ENCODE data around the gene RAD52.

RAD52 gene

GRCh38 chr12:931060-931459 is 18.4 kb downstream of the RAD52 start:
- ChIA-PET CTCF (no interaction called here), POLR2A (no interaction called here)
- no peak for DNase-seq (ENCODE audit: extremely low spot score)
- no peak for TF ChIP-seq CTCF (IDR thresholded peaks at IDR 0.05; ENCODE audit: control extremely low read depth, extremely low read depth, low read depth, missing control alignments)

- DNase-seq (ENCODE audit: extremely low spot score), result no peak
- CTCF ChIA-PET, result interaction anchor here (1.1 kb wide), 1 partner anchor 23 kb away, joined by 3 read pairs; the partner anchor contains the start of gene RAD52
- TF ChIP-seq CTCF (IDR thresholded peaks at IDR 0.05; ENCODE audit: control extremely low read depth, extremely low read depth, low read depth, missing control alignments), result no peak
- POLR2A ChIA-PET, result no interaction called here
These were observed 22.9 kb downstream of the RAD52 start for GRCh38 chr12:926641-927040.

- no peak for DNase-seq (ENCODE audit: extremely low spot score)
- no peak for TF ChIP-seq CTCF (IDR thresholded peaks at IDR 0.05; ENCODE audit: control extremely low read depth, extremely low read depth, low read depth, missing control alignments)
- ChIA-PET POLR2A (no interaction called here), CTCF (no interaction called here)
These were observed 27.2 kb downstream of the RAD52 start for GRCh38 chr12:922285-922684.

GRCh38 chr12:920676-921075 is 28.8 kb downstream of the RAD52 start:
- ChIA-PET CTCF (interaction anchor here (1.3 kb wide), 1 partner anchor 26 kb away, joined by 3 read pairs; no protein-coding TSS in a partner anchor), POLR2A (no interaction called here)
- no peak for TF ChIP-seq CTCF (IDR thresholded peaks at IDR 0.05; ENCODE audit: control extremely low read depth, extremely low read depth, low read depth, missing control alignments)
- DNase-seq (ENCODE audit: extremely low spot score), result no peak

DNA sequence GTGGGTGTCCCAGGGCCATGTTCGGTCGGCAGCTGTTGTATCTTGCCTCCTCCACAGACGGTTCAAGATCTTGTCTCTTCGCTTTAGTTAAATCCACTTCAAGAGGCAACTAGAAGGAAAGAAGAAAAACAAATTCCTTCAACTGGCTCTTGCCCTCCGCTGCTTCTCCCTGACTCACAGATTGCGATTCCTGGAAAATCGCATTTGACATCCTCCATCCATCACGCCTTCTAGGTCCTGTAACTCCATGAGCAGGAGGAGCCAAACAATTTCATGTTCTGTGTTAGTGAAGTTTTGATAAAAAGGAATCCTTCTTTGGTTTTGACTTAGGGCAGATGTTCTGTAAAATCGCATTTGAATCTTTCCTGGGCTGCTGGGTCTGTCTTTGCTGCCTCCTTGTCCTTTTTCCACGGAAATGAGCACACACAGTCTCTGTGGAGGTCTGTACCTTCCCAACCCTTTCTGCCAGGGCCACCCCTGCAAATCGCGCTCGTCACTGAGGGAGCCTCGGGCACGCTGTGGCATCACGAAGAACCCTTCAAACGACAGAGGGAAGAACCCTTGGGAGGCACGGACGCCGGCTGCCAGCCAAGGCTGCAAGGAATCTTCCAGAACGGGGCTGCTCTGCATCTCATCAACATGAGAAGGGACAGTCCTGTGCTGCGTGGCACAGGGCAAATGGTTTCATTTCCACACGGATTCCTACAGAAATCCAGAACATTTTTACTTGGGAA is 32.6 kb downstream of the RAD52 start:
- ChIA-PET POLR2A (no interaction called here), CTCF (interaction anchor here (0.9 to 1.7 kb wide), 3 partner anchors 11 to 347 kb away, joined by 3 to 6 read pairs (median 3); no protein-coding TSS in a partner anchor)
- TF ChIP-seq CTCF (IDR thresholded peaks at IDR 0.05; ENCODE audit: control extremely low read depth, extremely low read depth, low read depth, missing control alignments), result no peak
- DNase-seq (ENCODE audit: extremely low spot score), result no peak

- POLR2A ChIA-PET, result no interaction called here
- no peak for TF ChIP-seq CTCF (IDR thresholded peaks at IDR 0.05; ENCODE audit: control extremely low read depth, extremely low read depth, low read depth, missing control alignments)
- no peak for DNase-seq (ENCODE audit: extremely low spot score)
- CTCF ChIA-PET, result interaction anchor here (1.0 kb wide), 1 partner anchor 10 kb away, joined by 3 read pairs; no protein-coding TSS in a partner anchor
These were observed 33.3 kb downstream of the RAD52 start for GRCh38 chr12:916240-916639.
